Natural killer cell (primary cell): ENCODE data around the gene CGGBP1. TPM values are rescaled to one million over a fixed set of nuclear protein-coding genes. Genes with fewer than 3 reads are reported as not detected.

Source experiments
- ATAC-seq, 3 donors: fragments of 150-1000 bp in 2 of 3; fragments of 200-7000 bp in 1 of 3; cut with Tn5 transposase; 1 replicate in 1 of 3; 2 replicates in 2 of 3; pipeline ENCODE4 v1.10.0; 2021; ENCODE audit warnings: mild to moderate bottlenecking in 2 of 3, moderate library complexity in 2 of 3
- DNase-seq, 2 donors: peaks; one replicate each; pipeline versions ENCODE4 v3.0.0 to v3.0.0-alpha.2; 2013 to 2021; ENCODE audit warnings: mixed read lengths in 1 of 2
- H3K27ac ChIP-seq: one replicate; pipeline ENCODE4 v1.5.1; 2013; ENCODE audit warnings: mild to moderate bottlenecking, low read length
- H3K27me3 ChIP-seq: one replicate; pipeline ENCODE4 v1.6.1; 2013; ENCODE audit warnings: low read length; ENCODE audit not compliant: control insufficient read depth, insufficient read depth
- H3K36me3 ChIP-seq: one replicate; pipeline ENCODE4 v1.6.1; 2013; ENCODE audit warnings: low read length; ENCODE audit not compliant: control insufficient read depth, insufficient read depth
- H3K4me1 ChIP-seq: one replicate; pipeline ENCODE4 v1.6.1; 2013; ENCODE audit warnings: low read length; ENCODE audit not compliant: control insufficient read depth, insufficient read depth
- H3K4me3 ChIP-seq: one replicate; pipeline ENCODE4 v1.5.1; 2013; ENCODE audit warnings: low read length
- H3K9me3 ChIP-seq: one replicate; pipeline ENCODE4 v1.6.1; 2013; ENCODE audit warnings: low read length; ENCODE audit not compliant: control insufficient read depth, insufficient read depth
- H3K27ac Mint-ChIP-seq, 2 donors: one replicate each; pipeline ENCODE4 v1.8.0; 2022; ENCODE audit warnings: mild to moderate bottlenecking in 2 of 2, mixed read lengths in 2 of 2, moderate library complexity in 1 of 2
- H3K27me3 Mint-ChIP-seq, 2 donors: one replicate each; pipeline ENCODE4 v1.8.0; 2022; ENCODE audit warnings: low read depth in 2 of 2, mixed read lengths in 2 of 2
- H3K36me3 Mint-ChIP-seq: one replicate; pipeline ENCODE4 v1.8.0; 2022; ENCODE audit warnings: mixed read lengths
- H3K4me1 Mint-ChIP-seq, 2 donors: one replicate each; pipeline ENCODE4 v1.8.0; 2022; ENCODE audit warnings: mixed read lengths in 2 of 2
- H3K4me3 Mint-ChIP-seq: one replicate; pipeline ENCODE4 v1.8.0; 2022; ENCODE audit warnings: mild to moderate bottlenecking, moderate library complexity, mixed read lengths
- H3K9me3 Mint-ChIP-seq, 2 donors: one replicate each; pipeline ENCODE4 v1.8.0; 2022; ENCODE audit warnings: mixed read lengths in 2 of 2
- CTCF ChIP-seq: fragments of 200-600 bp; IDR thresholded peaks from one replicate; pipeline ENCODE4 v1.8.0; 2022; ENCODE audit warnings: antibody characterized with exemption
- WGBS: methylation state at CpG from one replicate; pipeline ENCODE4 v1.1.7; 2013; ENCODE audit warnings: missing lambda C conversion rate; ENCODE audit not compliant: insufficient coverage; 5-methylcytosine and 5-hydroxymethylcytosine counted together
- intact Hi-C: fragments of 100-400 bp; cut with micrococcal nuclease; formaldehyde crosslinking; loops from one replicate; pipeline ENCODE4 v1.14.2; 2022
- total RNA-seq, 4 donors: library from RNA; stranded (reverse); fragments of 120-200 nt in 1 of 4; gene quantifications; one replicate each; pipeline versions ENCODE4 v1.2.3 to v1.2.4, GENCODE V29; 2013 to 2022

CGGBP1 gene
- total RNA-seq, 3 donors from 2014 or later (not counting 1 experiment from before 2014, with no cell fraction given): 99.8 to 103 (median 101) TPM

- Mint-ChIP-seq H3K27ac (no peak overlapping the region), H3K9me3 (no peaks in the 10 kb centered on the region), H3K4me3 (no peak overlapping the region), H3K27me3 (peaks cover 18 to 34% of the 10 kb centered on the region in 2 donors), H3K4me1 (peaks cover 11 to 18% of the 10 kb centered on the region in 2 donors), H3K36me3 (no peaks in the 10 kb centered on the region)
- H3K4me1 ChIP-seq: peaks cover 4% of the 10 kb centered on the region
- no peak for DNase-seq
- no peak for TF ChIP-seq CTCF
- H3K9me3 ChIP-seq: no peaks in the 10 kb centered on the region
- no peak overlapping the region for H3K4me3 ChIP-seq
- intact Hi-C loops: no loop called here
- no peaks in the 10 kb centered on the region for H3K27me3 ChIP-seq
- no peak overlapping the region for H3K27ac ChIP-seq
- no peaks in the 10 kb centered on the region for H3K36me3 ChIP-seq
- no peak for ATAC-seq
- WGBS: 65% methylated on average over 1 of the region's 2 CpGs
Observed at GRCh38 chr3:88013592-88013991, 45.2 kb downstream of the CGGBP1 start.

- ATAC-seq (no peak), DNase-seq (no peak)
- Mint-ChIP-seq H3K4me1 (no peaks in the 10 kb centered on the region), H3K4me3 (no peak overlapping the region), H3K9me3 (no peaks in the 10 kb centered on the region), H3K27me3 (peaks cover 3 to 14% of the 10 kb centered on the region in 2 donors), H3K36me3 (no peaks in the 10 kb centered on the region), H3K27ac (no peak overlapping the region)
- intact Hi-C loops: no loop called here
- TF ChIP-seq CTCF: no peak
- no peak overlapping the region for H3K27ac ChIP-seq
- no peaks in the 10 kb centered on the region for H3K36me3 ChIP-seq
- no peak overlapping the region for H3K4me3 ChIP-seq
- no peaks in the 10 kb centered on the region for H3K4me1 ChIP-seq
- H3K27me3 ChIP-seq: no peaks in the 10 kb centered on the region
- WGBS: 87% methylated on average over 4 of the region's 5 CpGs
- H3K9me3 ChIP-seq: no peaks in the 10 kb centered on the region
Observed at GRCh38 chr3:88010810-88011209, 48.0 kb downstream of the CGGBP1 start.

GRCh38 chr3:88009066-88009465, 49.7 kb downstream of the CGGBP1 start:
- Histone ChIP-seq H3K36me3 (no peaks in the 10 kb centered on the region), H3K27ac (no peak overlapping the region), H3K9me3 (no peaks in the 10 kb centered on the region), H3K27me3 (no peaks in the 10 kb centered on the region), H3K4me1 (no peaks in the 10 kb centered on the region), H3K4me3 (no peak overlapping the region)
- H3K4me1 Mint-ChIP-seq: peaks cover 6% of the 10 kb centered on the region in 2 donors
- DNase-seq (no peak), ATAC-seq (no peak)
- 100% methylated on average over 1 of the region's 2 CpGs for WGBS
- no peaks in the 10 kb centered on the region for H3K9me3 Mint-ChIP-seq
- no peak overlapping the region for H3K27ac Mint-ChIP-seq
- intact Hi-C loops: loop anchor here (10.0 kb wide), 1 partner anchor 744 kb away; no protein-coding TSS in a partner anchor
- no peak overlapping the region for H3K4me3 Mint-ChIP-seq
- no peaks in the 10 kb centered on the region for H3K36me3 Mint-ChIP-seq
- peaks cover 3 to 7% of the 10 kb centered on the region in 2 donors for H3K27me3 Mint-ChIP-seq
- no peak for TF ChIP-seq CTCF

GRCh38 chr3:88005066-88005465, 53.7 kb downstream of the CGGBP1 start:
- H3K27me3 ChIP-seq: no peaks in the 10 kb centered on the region
- H3K9me3 Mint-ChIP-seq: no peaks in the 10 kb centered on the region
- no CpG with 5 or more reads among the region's 2 CpGs for WGBS
- H3K27ac ChIP-seq: no peak overlapping the region
- H3K27me3 Mint-ChIP-seq: peaks cover 0 to 9% of the 10 kb centered on the region in 2 donors
- H3K27ac Mint-ChIP-seq: no peak overlapping the region
- TF ChIP-seq CTCF: peak; percentile 41
- H3K36me3 Mint-ChIP-seq: no peaks in the 10 kb centered on the region
- no peak overlapping the region for H3K4me3 Mint-ChIP-seq
- H3K9me3 ChIP-seq: no peaks in the 10 kb centered on the region
- H3K4me1 Mint-ChIP-seq: peaks cover 6 to 12% of the 10 kb centered on the region in 2 donors
- H3K4me3 ChIP-seq: no peak overlapping the region
- intact Hi-C loops: loop anchor here (1.0 to 10.0 kb wide), 3 partner anchors 234 to 740 kb away; no protein-coding TSS in a partner anchor
- no peaks in the 10 kb centered on the region for H3K4me1 ChIP-seq
- H3K36me3 ChIP-seq: no peaks in the 10 kb centered on the region
- peak in 1 of 2 donors; percentile 59 for DNase-seq
- ATAC-seq: peak; percentile 85 to 91 (median 85)
